NB4 (cell line): Measurements from ENCODE around the gene SESN1.
A peak's percentile ranks its signal among the peaks of the same experiment; 100 is the strongest.

Experiments
- DNase-seq: peaks from one replicate; pipeline ENCODE4 v3.0.0; 2010; ENCODE audit warnings: low read depth
- H3K4me3 ChIP-seq: one replicate; pipeline ENCODE4 v1.5.1; 2011; ENCODE audit warnings: mild to moderate bottlenecking, low read depth, low read length, moderate library complexity
- CTCF ChIP-seq: IDR thresholded peaks from one replicate; pipeline ENCODE4 v1.5.1; 2012; ENCODE audit warnings: low read depth, low read length
- MYC ChIP-seq: IDR thresholded peaks from 2 replicates; pipeline ENCODE4 v1.6.1; 2011; ENCODE audit warnings: low read depth, low read length
- POLR2A ChIP-seq: IDR thresholded peaks from 2 replicates; pipeline ENCODE4 v1.6.1; 2011; ENCODE audit warnings: mild to moderate bottlenecking; ENCODE audit not compliant: insufficient read length; ENCODE audit errors: extremely low read depth
- TF ChIP-seq, protein P1 (sequence below): IDR thresholded peaks from 2 replicates; pipeline ENCODE4 v1.6.1; 2011; ENCODE audit warnings: low read depth, low read length

Gene SESN1

GRCh38 chr6:109096208-109096607 is 1.6 kb upstream of the SESN1 start:
- H3K4me3 ChIP-seq, result peak overlapping the region; percentile 98
- DNase-seq, result peak; percentile 20
- TF ChIP-seq MYC (no peak), POLR2A (no peak), CTCF (no peak)
- TF ChIP-seq, protein P1, sequence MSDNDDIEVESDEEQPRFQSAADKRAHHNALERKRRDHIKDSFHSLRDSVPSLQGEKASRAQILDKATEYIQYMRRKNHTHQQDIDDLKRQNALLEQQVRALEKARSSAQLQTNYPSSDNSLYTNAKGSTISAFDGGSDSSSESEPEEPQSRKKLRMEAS, result no peak

DNA sequence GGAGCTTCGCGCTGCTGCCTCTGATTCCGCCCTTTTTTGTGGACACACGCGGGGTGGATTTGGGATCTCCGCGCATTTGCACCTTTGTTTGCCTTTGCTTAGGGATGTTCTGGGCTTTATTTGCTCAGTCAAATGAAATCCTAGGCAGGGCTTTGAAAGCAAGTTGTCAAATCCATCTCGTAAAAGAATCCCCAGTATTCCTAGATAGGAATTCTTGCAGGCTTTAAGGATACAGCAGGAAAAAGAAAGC is 1.1 kb upstream of the SESN1 start:
- TF ChIP-seq CTCF (no peak), MYC (no peak), POLR2A (no peak)
- TF ChIP-seq, protein P1, result no peak
- DNase-seq, result no peak
- H3K4me3 ChIP-seq, result peak overlapping the region; percentile 98

DNA sequence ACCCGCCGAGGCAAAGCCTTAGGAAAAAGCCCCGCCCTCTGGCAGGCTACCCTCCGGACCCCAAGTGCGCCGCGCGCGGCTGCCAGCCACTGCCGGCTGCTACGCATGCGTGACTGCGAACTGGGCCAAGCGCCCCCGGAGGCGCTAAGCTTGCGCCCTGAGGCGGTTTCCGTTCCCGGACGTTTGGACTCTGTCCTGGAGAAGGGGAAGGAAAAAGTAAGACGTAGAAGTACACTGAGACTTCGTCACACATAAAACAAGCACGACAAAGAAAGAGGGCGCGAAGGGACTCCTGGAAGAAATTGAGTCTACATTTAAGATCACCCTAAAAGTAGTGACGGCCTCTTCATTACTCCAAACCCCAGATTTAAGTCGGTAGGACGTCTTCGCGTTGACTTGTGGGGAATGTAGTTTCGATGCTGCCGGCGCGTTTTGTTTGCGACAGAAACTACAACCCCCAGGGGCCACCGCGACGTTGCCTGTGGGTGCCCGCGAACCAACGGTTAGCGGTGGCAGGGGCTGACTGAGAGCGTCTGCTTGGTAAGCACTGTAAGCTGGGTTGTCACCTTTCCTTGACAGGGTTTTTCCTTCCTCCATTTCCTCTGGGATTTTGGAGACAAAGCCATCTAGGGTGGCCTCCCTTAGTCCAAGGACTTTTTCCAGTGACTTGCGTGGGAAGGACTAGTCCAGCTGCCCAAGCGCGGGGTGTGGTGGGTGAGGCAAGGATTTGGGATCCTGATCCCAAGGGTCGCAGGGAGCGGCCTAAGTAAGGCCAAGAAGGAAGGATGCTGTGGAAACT is 589 bp upstream of the SESN1 start, which contains the start of gene CEP57L1:
TSS of gene CEP57L1 (plus strand) at position 472 of the 799 bp plus-strand sequence. CDS start 49,715 bp downstream, outside the sequence.
- peak; percentile 98 for DNase-seq
- H3K4me3 ChIP-seq, result peak within 1 kb of the TSS; percentile 98
- TF ChIP-seq, protein P1, result no peak
- TF ChIP-seq POLR2A (peak; percentile 65), MYC (peak; percentile 26), CTCF (peak; percentile 20)

- H3K4me3 ChIP-seq, result peak overlapping the region; percentile 94
- no peak for TF ChIP-seq CTCF
- TF ChIP-seq POLR2A, result no peak
- no peak for TF ChIP-seq MYC
- TF ChIP-seq, protein P1, result no peak
- peak; percentile 33 for DNase-seq
Measured at GRCh38 chr6:109093732-109094415, 772 bp downstream of the SESN1 start.

GRCh38 chr6:109092074-109092473 is 2.6 kb downstream of the SESN1 start:
- no peak for DNase-seq
- TF ChIP-seq POLR2A (no peak), CTCF (no peak), MYC (no peak)
- TF ChIP-seq, protein P1, result no peak
- H3K4me3 ChIP-seq, result peak overlapping the region; percentile 94
